Upper lobe of right lung (tissue), 1 donor: ENCODE results near the gene GNAZ. TPM values are rescaled to one million over a fixed set of nuclear protein-coding genes. Genes with fewer than 3 reads are reported as not detected.

Source experiments
- ATAC-seq: fragments of 200-7000 bp; cut with Tn5 transposase; one replicate; pipeline ENCODE4 v1.9.1; 2020; ENCODE audit warnings: mild to moderate bottlenecking, moderate library complexity
- DNase-seq: peaks from one replicate; pipeline ENCODE4 v3.0.0-alpha.2; 2020
- H3K27ac ChIP-seq: fragments of 200-600 bp; one replicate; pipeline ENCODE4 v1.8.0; 2022
- H3K27me3 ChIP-seq: fragments of 200-600 bp; one replicate; pipeline ENCODE4 v1.8.0; 2022; ENCODE audit warnings: mild to moderate bottlenecking
- H3K36me3 ChIP-seq: fragments of 200-600 bp; one replicate; pipeline ENCODE4 v1.8.0; 2022
- H3K4me1 ChIP-seq: fragments of 200-600 bp; one replicate; pipeline ENCODE4 v1.8.0; 2022
- H3K4me3 ChIP-seq: fragments of 200-600 bp; one replicate; pipeline ENCODE4 v1.8.0; 2022; ENCODE audit warnings: mild to moderate bottlenecking
- H3K9me3 ChIP-seq: fragments of 200-600 bp; one replicate; pipeline ENCODE4 v1.8.0; 2022
- intact Hi-C: fragments of 100-400 bp; cut with DNase I; formaldehyde crosslinking; loops from one replicate; pipeline ENCODE4 v1.11.0; 2022
- total RNA-seq: library from RNA; stranded (reverse); fragmentation: NEBNext Ultra II Directional; extraction: Animal tissue kit (Norgen Biotek cat#: 25700); gene quantifications from one replicate; pipeline ENCODE4 v1.2.1, GENCODE V29; 2021
- TF ChIP-seq, protein P1 (sequence below): fragments of 200-600 bp; IDR thresholded peaks from one replicate; pipeline ENCODE4 v1.8.0; 2022; ENCODE audit warnings: antibody characterized with exemption
- donor health status: DM: no; HTN: yes; CAD: no; lungs with severe emphysema.

The GNAZ gene
- total RNA-seq, 1 donor from 2014 or later, result 3.0 TPM

DNA sequence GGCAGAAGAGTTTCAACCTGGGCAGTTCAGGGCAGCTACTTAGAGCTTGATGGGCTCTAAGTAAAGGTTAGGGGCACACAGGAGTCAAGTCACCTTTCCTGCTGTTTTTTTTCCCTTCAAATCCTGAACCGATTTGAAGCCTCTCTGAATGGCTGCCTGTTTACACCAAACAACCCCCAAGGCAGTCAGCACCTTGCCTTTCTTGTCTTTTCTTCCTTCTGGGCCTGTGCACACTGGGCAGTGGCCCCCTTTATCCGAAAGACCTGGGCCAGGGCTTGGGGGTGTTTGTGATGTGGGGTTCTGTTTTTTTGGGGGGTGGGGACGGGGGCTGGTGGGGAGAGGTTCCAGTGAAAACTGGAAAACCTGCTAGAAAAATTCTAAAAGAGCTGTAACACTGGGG lies 67.1 kb downstream of the GNAZ start:
- Histone ChIP-seq H3K4me3 (no peak overlapping the region), H3K27ac (peak overlapping the region; percentile 24), H3K9me3 (no peaks in the 10 kb centered on the region), H3K36me3 (no peaks in the 10 kb centered on the region), H3K4me1 (peaks cover 6% of the 10 kb centered on the region), H3K27me3 (no peaks in the 10 kb centered on the region)
- DNase-seq, result no peak
- TF ChIP-seq, protein P1, sequence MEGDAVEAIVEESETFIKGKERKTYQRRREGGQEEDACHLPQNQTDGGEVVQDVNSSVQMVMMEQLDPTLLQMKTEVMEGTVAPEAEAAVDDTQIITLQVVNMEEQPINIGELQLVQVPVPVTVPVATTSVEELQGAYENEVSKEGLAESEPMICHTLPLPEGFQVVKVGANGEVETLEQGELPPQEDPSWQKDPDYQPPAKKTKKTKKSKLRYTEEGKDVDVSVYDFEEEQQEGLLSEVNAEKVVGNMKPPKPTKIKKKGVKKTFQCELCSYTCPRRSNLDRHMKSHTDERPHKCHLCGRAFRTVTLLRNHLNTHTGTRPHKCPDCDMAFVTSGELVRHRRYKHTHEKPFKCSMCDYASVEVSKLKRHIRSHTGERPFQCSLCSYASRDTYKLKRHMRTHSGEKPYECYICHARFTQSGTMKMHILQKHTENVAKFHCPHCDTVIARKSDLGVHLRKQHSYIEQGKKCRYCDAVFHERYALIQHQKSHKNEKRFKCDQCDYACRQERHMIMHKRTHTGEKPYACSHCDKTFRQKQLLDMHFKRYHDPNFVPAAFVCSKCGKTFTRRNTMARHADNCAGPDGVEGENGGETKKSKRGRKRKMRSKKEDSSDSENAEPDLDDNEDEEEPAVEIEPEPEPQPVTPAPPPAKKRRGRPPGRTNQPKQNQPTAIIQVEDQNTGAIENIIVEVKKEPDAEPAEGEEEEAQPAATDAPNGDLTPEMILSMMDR, result no peak
- intact Hi-C loops, result no loop called here
- ATAC-seq, result no peak

- peaks cover 9% of the 10 kb centered on the region for H3K4me1 ChIP-seq
- no peaks in the 10 kb centered on the region for H3K36me3 ChIP-seq
- no peak overlapping the region for H3K4me3 ChIP-seq
- H3K27me3 ChIP-seq, result no peaks in the 10 kb centered on the region
- intact Hi-C loops, result no loop called here
- H3K9me3 ChIP-seq, result no peaks in the 10 kb centered on the region
- no peak for DNase-seq
- TF ChIP-seq, protein P1, result no peak
- H3K27ac ChIP-seq, result peak overlapping the region; percentile 56
- ATAC-seq, result peak; percentile 10
Measured at GRCh38 chr22:23137905-23138561, 67.7 kb downstream of the GNAZ start.

DNA sequence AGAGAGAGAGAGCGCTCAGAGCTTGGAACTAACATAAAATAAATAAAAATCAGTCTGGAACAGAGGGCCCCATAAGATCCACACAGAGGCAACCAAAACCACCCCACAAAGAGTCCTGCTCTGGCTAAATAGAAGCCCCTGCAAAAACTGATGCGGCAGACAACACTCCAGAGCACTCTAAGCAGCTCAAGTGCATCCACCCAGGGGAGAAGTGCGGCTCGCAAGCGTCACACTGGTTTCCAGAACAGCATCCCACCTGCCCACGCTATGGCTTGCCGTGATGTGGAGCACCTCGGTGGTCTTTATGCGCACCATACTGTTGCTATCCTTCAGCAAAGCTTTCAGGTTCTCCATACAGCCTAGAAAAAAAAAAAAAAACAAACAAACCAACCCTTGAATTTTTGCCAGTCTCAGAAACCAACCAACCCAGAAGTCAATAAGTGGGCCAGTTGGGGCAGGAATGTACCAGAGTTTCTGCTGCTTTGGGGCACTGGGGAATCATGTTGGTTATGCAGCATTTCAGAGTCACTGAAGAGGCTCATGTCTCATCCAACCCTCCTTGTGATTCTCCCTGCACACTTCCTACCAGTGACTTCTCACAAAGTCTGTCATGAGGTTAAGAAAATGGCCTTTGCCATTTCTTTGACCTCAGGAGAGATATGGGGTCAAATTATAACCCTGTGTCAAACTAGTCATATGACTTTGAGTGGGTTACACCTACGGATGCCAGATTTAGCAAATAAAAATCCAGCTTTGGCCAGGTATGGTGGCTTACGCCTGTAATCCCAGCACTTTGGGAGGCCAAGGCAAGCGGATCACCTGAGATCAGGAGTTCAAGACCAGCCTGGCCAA lies 68.5 kb downstream of the GNAZ start:
- DNase-seq, result no peak
- Histone ChIP-seq H3K9me3 (no peaks in the 10 kb centered on the region), H3K4me3 (no peak overlapping the region), H3K27ac (peak overlapping the region; percentile 56), H3K27me3 (no peaks in the 10 kb centered on the region), H3K36me3 (no peaks in the 10 kb centered on the region), H3K4me1 (peaks cover 9% of the 10 kb centered on the region)
- intact Hi-C loops, result no loop called here
- TF ChIP-seq, protein P1, result no peak
- ATAC-seq, result no peak

GRCh38 chr22:23140385-23140784 lies 70.1 kb downstream of the GNAZ start:
- H3K9me3 ChIP-seq, result no peaks in the 10 kb centered on the region
- no peak for DNase-seq
- H3K27ac ChIP-seq, result no peak overlapping the region
- no peak for ATAC-seq
- intact Hi-C loops, result no loop called here
- TF ChIP-seq, protein P1, result no peak
- H3K36me3 ChIP-seq, result no peaks in the 10 kb centered on the region
- peaks cover 17% of the 10 kb centered on the region for H3K4me1 ChIP-seq
- H3K27me3 ChIP-seq, result no peaks in the 10 kb centered on the region
- no peak overlapping the region for H3K4me3 ChIP-seq

DNA sequence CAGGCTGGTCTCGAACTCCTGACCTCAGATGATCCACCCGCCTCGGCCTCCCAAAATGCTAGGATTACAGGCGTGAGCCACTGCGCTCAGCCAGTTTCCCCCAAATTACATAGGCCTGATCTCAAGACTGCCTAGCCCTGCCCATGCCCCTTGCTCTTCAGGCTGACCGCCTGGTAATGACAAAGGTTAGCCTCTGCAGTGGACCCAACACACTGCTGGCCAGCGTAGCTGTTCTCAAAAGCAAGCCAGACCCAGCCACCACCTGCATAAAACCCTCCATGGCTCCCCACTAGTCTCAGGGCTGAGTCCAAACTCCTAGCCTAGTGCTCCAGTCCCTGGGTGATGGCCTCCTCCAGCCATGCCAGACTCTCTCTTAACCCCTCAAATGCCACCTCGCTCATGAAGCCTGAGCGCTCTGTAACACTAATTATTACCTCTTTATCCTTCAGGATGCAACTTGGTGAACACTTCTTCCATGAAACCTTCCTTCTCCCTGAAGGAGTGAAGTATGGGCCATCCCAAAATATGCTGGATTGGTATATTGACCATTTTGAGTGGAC lies 72.3 kb downstream of the GNAZ start:
- TF ChIP-seq, protein P1, result no peak
- H3K4me1 ChIP-seq, result peaks cover 27% of the 10 kb centered on the region
- intact Hi-C loops, result no loop called here

More for the DNA sequence above, 72.3 kb downstream of the GNAZ start:
- DNase-seq (no peak), ATAC-seq (no peak)
- H3K36me3 ChIP-seq, result no peaks in the 10 kb centered on the region
- H3K27ac ChIP-seq, result peak overlapping the region; percentile 80
- H3K4me3 ChIP-seq, result peak overlapping the region; percentile 37
- no peaks in the 10 kb centered on the region for H3K9me3 ChIP-seq
- H3K27me3 ChIP-seq, result no peaks in the 10 kb centered on the region
